DMS153 (cell line): ENCODE data around the gene LRRIQ4.

Source experiments
- DNase-seq: peaks from one replicate; lab custom pipeline; 2025; lab: John Stamatoyannopoulos, UW

Gene LRRIQ4

GRCh38 chr3:169809230-169809795, 3.4 kb upstream of the LRRIQ4 start:
- DNase-seq: no peak

GRCh38 chr3:169811631-169812331, 889 bp upstream of the LRRIQ4 start:
- peak; percentile 47 for DNase-seq

GRCh38 chr3:169813278-169813677, 608 bp downstream of the LRRIQ4 start:
- no peak for DNase-seq

- peak; percentile 67 for DNase-seq
Observed at GRCh38 chr3:169813757-169814517, 1.3 kb downstream of the LRRIQ4 start.

DNA sequence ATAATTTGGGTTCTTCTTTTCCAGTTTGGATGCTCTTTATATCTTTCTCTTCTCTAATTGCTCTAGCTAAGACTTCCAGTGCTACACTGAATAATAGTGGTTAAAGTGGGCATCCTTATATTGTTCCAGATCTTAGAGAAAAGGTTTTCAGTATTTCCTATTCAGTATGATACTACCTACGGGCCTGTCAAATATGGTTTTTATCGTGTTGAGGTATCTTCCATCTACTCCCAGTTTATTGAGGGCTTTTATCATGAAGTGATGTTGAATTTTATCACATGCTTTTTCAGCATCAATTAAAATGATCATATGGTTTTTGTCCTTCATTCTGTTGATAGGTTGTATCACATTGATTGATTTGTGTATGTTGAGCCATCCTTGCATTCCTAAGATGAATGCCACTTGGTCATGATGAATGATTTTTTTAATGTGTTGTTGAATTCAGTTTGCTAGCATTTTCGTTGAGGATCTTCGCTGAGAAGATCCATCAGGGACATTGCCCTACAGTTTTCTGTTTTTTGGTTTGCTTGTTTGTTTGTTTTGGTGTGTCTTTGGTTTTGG, 3.0 kb downstream of the LRRIQ4 start:
- DNase-seq: no peak

DNA sequence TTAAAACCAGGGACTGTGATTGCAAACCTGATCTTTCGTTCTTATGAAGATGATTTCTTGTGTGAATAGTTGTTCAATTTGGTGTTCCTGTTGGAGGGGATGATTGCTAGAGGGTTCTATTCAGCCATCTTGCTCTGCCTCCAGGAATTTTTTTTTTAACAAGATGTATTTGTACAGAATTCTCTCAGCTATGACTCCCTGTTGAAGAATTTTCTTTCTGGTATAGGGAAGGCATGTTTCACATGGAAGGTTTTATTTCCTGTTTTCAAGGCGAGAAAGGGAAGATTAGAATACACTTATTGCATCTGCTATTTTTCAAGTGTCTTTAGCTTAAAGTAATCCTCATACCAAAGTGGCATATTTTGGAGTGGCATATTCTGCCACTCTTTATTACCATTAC, 5.6 kb downstream of the LRRIQ4 start:
- no peak for DNase-seq

GRCh38 chr3:169822091-169822490, 9.4 kb downstream of the LRRIQ4 start:
- peak; percentile 31 for DNase-seq

GRCh38 chr3:169822540-169822939, 9.9 kb downstream of the LRRIQ4 start:
- peak; percentile 83 for DNase-seq

DNA sequence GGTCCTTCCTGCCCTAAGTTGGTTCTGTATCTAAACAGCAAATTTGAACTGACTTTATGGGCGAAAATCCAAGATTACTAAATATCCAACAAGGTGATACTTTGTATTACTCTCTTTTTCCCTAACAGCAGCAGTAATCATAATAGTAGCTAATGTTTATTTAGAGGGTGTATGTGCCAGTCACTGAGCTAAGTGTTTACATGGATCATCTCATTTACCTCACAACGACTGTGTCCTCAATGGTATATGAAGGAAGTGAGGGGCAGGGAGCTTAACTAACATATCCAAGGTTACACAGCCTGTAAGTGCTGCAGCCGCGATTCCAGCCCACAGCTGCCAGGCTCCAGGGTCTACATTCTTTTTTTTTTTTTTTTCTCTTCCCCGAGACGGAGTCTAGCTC, 10.3 kb downstream of the LRRIQ4 start:
- DNase-seq: peak; percentile 76

DNA sequence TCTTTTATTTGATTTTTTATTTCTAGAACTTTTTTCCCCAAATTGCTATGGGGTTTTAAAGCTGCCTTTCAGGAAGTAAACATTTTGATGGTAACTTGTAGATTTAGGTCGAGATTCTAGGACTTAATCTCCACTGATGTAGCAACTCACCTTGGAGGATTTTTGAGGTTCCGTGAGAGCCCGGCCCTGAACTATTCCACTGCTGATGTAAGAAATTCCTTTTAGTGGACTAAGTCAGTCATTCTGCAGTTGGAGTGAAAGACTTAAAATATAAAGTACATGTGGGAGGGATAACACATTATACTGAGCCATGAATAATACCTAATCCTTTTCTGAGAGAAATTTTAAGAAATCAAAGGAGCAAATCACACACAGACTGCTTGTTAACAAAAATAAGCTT, 12.6 kb downstream of the LRRIQ4 start:
- DNase-seq: no peak

- no peak for DNase-seq
Observed at GRCh38 chr3:169827712-169828111, 15.0 kb downstream of the LRRIQ4 start.

GRCh38 chr3:169835533-169835932, 22.9 kb downstream of the LRRIQ4 start:
- no peak for DNase-seq

DNA sequence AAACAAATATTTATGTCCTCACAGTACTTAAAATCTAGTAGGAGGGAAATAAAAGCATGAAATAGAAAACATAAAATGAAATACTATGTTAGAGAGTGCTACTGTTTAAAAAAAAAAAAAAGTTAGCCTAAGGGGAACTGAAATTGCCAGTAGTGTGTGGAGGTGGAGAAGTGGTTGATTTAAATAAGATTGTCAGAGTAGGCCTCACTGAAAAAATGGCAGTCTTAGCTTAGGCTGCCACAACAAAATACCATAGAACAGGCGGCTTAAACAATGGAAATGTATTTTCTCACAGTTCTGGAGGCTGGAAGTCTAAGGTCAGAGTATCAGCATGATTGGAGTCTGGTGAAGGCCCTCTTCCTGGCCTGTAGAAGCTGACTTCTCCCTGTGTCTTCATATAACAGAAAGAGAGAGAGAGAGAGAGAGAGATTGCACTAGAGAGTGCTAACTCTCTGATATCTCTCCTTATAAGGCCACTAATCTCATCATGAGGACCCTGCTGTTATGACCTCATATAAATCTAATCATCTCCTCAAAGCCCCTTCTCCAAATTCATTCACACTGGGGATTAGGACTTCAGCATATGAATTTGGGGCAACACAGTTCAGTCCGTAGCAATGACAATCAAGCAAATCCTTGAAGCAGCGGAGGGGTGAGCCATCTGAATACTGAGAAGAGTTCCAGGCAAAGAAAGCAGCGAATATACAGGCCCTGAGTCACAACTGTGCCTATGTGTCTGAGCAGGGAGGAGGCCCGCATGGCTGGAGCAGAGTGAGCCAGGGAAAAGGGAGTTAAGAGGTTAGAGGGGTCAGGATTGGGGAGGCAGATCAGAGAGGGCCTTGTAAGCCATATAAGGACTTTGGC, 23.6 kb downstream of the LRRIQ4 start:
- no peak for DNase-seq

GRCh38 chr3:169836942-169837275, 24.2 kb downstream of the LRRIQ4 start:
- no peak for DNase-seq

GRCh38 chr3:169838511-169839030, 25.9 kb downstream of the LRRIQ4 start:
- DNase-seq: no peak

DNA sequence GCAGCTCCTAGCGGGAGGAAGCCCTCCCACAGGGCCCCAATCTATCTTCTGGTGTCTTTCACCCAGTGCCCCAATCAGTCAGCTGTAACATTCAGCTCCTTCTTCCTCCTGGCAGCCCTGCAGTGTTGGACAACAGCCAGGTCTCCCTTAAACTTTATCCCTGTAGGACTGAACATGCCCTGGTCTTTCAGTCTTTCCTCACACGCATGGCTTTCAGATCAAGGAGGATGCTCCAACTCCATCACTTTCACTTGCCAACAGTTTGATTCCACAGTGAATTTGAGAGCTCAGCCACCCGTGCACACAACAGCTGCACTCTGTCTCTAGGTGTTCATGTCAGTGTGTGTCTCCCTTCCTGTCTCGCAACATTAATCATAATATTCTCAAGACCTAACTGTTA, 28.5 kb downstream of the LRRIQ4 start:
- no peak for DNase-seq

GRCh38 chr3:169842960-169843359, 30.3 kb downstream of the LRRIQ4 start:
- DNase-seq: no peak

GRCh38 chr3:169846458-169847193, 34.0 kb downstream of the LRRIQ4 start:
- no peak for DNase-seq

- DNase-seq: peak; percentile 88
Observed at GRCh38 chr3:169847896-169848295, 35.2 kb downstream of the LRRIQ4 start.

GRCh38 chr3:169848741-169849140, 36.1 kb downstream of the LRRIQ4 start:
- no peak for DNase-seq

DNA sequence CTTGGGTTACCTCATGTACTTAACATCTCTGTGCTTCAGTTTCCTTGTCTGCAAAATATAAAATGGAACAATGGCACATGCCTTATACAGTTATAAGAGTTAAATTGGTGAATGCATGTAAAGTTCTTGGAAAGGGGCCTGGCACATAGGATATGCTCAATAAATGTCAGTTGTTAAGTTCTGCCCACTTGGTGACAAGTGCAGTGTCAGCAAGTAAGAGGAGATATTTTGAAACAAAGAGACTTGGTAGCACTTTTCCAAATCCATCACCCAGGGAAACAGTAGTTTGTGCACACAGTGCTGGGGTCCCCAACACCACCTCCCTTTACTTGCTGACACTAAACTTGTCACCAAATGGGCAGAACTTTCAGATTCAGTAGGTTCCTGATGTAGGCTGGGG, 37.9 kb downstream of the LRRIQ4 start:
- DNase-seq: no peak
